ENCODE results near the gene ADRM1.
A peak's percentile ranks its signal among the peaks of the same experiment; 100 is the strongest.

Gene ADRM1

DNA sequence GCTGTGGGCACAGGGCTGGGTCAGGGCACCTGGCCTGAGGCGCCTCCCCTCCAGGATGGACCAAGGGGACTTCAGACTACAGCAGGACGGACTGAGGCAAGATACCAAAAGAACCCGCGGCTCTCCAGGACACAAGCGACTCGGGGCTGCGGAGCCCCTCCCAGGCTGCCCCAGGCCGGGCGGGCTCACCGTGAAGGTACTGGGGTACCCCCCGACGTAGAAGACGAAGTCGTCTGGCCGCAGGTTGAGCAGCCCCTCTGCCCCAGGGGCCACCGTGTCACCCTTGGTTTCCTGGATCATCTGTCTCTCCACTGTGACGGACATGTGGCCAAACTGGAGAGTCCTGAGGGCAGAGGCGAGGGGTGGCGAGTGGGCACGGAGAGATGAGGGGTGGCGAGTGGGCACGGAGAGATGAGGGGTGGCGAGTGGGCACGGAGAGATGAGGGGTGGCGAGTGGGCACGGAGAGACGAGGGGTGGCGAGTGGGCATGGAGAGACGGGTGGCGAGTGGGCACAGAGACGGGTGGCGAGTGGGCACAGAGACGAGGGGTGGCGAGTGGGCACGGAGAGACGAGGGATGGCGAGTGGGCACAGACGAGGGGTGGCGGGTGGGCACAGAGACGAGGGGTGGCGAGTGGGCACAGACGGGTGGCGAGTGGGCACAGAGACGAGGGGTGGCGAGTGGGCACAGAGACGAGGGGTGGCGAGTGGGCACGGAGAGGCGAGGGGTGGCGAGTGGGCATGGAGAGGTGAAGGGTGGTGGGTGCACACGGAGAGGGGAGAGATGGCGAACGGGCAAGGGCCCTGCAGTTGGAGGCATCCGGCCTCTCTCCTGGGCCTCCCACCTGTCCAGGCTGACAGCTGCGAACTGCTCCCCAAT lies 10.9 kb downstream of the ADRM1 start:
- H3K27me3 ChIP-seq (replicated peaks; ENCODE audit: control insufficient read depth, insufficient read depth, low read length), result no peaks in the 10 kb centered on the region
- no peak overlapping the region for H3K4me3 ChIP-seq (ENCODE audit: low read length)
- H3K4me1 ChIP-seq (ENCODE audit: control insufficient read depth, insufficient read depth, low read length), result no peaks in the 10 kb centered on the region
- peaks cover 6% of the 10 kb centered on the region for H3K36me3 ChIP-seq (ENCODE audit: control insufficient read depth, insufficient read depth, low read length, severe bottlenecking)
- no peak overlapping the region for H3K9ac ChIP-seq (ENCODE audit: low read length)
- no peaks in the 10 kb centered on the region for H3K9me3 ChIP-seq (ENCODE audit: control insufficient read depth, low read length)
- DNase-seq (ENCODE audit: low read depth), result no peak

DNA sequence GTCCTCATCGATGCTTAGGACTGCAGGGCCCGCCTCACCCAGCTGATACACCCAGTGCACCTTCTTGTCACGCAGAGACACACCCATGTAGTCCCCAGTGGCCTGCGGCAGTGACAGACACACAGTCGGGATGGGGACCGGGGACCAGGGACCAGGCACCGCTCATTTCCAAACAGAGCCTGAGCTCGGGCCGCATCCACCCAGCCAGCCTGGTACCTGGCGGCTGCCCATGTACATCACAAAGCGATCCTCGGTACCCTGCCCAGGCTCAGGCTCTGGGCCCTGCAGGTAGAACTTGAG lies 11.5 kb downstream of the ADRM1 start:
- Histone ChIP-seq H3K9ac (ENCODE audit: low read length) (no peak overlapping the region), H3K27me3 (replicated peaks; ENCODE audit: control insufficient read depth, insufficient read depth, low read length) (no peaks in the 10 kb centered on the region), H3K9me3 (ENCODE audit: control insufficient read depth, low read length) (no peaks in the 10 kb centered on the region), H3K4me3 (ENCODE audit: low read length) (no peak overlapping the region), H3K36me3 (ENCODE audit: control insufficient read depth, insufficient read depth, low read length, severe bottlenecking) (no peaks in the 10 kb centered on the region), H3K4me1 (ENCODE audit: control insufficient read depth, insufficient read depth, low read length) (no peaks in the 10 kb centered on the region)
- no peak for DNase-seq (ENCODE audit: low read depth)

DNA sequence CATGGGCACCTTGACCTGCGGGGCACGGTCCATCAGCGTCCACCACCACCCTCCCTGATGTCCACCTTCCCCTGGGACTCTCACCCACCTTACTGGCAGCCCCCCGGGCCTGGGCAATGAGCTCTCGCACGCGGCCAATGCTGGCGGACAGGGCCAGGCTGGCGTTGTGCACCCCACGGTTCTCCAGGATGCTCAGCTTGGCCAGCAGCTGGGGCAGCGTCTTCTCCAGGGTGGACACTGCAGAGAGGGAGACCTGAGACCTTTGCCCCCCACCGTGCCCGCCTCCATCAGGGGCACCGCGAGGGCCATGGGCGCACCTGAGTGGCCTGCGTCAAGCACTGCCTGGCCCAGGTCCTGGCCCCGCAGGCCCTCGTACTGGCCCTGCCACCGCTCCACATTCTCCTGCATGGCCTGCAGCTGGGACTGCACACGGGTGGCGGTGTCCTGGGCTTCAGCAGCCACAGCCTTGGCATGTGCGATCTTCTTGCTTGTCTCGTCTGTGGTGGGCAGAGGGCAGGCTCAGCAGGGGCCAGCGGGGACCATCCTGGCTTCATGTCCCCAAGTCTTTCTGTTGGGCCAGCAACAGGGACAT lies 12.0 kb downstream of the ADRM1 start:
- Histone ChIP-seq H3K36me3 (ENCODE audit: control insufficient read depth, insufficient read depth, low read length, severe bottlenecking) (no peaks in the 10 kb centered on the region), H3K4me1 (ENCODE audit: control insufficient read depth, insufficient read depth, low read length) (peaks cover 2% of the 10 kb centered on the region), H3K9me3 (ENCODE audit: control insufficient read depth, low read length) (no peaks in the 10 kb centered on the region), H3K9ac (ENCODE audit: low read length) (no peak overlapping the region), H3K4me3 (ENCODE audit: low read length) (no peak overlapping the region), H3K27me3 (replicated peaks; ENCODE audit: control insufficient read depth, insufficient read depth, low read length) (no peaks in the 10 kb centered on the region)
- DNase-seq (ENCODE audit: low read depth), result no peak

DNA sequence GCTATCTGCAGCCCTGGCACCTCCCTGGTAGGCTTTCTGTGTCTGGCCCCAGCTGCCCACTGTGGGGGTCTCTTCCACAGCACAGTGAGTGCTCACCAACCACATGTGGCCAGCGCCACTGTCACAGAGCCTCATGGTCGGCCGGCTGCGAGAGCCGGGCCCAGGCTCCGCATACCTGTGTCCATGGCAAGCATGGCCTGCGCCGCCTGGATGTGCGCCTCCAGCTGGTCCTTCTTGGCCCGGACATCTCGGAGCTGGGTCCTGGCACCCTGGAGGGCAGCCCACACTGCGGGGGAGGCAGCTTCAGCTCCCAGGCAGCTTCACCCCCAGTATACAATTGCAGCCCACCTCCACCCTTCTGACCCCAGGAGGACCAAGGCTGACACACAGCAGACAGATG lies 13.0 kb downstream of the ADRM1 start:
- no peaks in the 10 kb centered on the region for H3K9me3 ChIP-seq (ENCODE audit: control insufficient read depth, low read length)
- no peaks in the 10 kb centered on the region for H3K27me3 ChIP-seq (replicated peaks; ENCODE audit: control insufficient read depth, insufficient read depth, low read length)
- no peak overlapping the region for H3K4me3 ChIP-seq (ENCODE audit: low read length)

DNA sequence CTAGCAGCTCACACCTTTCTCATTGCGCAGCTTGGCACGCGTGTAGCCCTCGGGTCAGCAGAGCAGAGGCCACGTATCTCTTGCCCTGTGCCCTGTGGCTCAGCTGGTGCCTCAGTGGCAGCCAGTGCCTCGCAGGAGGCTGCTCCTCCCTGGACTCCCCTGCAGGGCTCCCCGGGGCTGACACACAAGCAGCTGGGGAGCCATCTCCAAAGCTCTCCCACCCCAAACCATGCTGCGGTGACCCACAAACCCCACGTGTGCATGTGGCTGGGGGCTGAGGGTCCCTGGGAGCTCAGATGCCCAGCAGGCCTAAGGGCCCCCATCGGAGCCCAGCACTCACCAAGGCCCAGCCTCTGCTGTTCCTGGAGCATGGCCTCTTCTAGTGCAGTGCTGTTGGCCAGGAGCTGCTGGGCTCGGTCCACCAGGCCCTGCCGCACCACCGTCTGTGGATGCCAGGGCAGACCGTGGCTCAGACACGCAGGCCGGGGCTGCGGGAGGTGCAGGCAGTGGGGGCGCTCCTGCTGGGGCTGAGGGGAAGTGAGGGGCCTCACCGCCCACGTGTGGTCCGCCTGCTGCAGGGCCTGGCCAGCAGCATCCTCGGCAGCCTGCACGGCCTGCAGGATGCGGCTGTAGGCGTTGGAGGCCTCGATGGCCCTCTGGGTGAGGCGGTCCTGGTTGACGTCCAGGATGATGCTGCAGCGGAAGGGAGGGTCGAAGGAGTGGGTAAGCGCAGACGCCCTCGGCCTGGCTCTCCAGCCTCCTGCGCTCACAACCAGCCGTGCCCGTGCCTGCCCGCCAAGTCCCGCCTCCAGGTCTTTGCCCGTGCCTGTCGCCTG lies 13.8 kb downstream of the ADRM1 start:
- Histone ChIP-seq H3K4me1 (ENCODE audit: control insufficient read depth, insufficient read depth, low read length) (peaks cover 2% of the 10 kb centered on the region), H3K36me3 (ENCODE audit: control insufficient read depth, insufficient read depth, low read length, severe bottlenecking) (no peaks in the 10 kb centered on the region), H3K27me3 (replicated peaks; ENCODE audit: control insufficient read depth, insufficient read depth, low read length) (no peaks in the 10 kb centered on the region), H3K4me3 (ENCODE audit: low read length) (no peak overlapping the region), H3K9ac (ENCODE audit: low read length) (no peak overlapping the region), H3K9me3 (ENCODE audit: control insufficient read depth, low read length) (no peaks in the 10 kb centered on the region)
- no peak for DNase-seq (ENCODE audit: low read depth)

More for the DNA sequence above, 13.0 kb downstream of the ADRM1 start:
- Histone ChIP-seq H3K36me3 (ENCODE audit: control insufficient read depth, insufficient read depth, low read length, severe bottlenecking) (no peaks in the 10 kb centered on the region), H3K9ac (ENCODE audit: low read length) (no peak overlapping the region), H3K4me1 (ENCODE audit: control insufficient read depth, insufficient read depth, low read length) (peaks cover 2% of the 10 kb centered on the region)
- DNase-seq (ENCODE audit: low read depth), result no peak

DNA sequence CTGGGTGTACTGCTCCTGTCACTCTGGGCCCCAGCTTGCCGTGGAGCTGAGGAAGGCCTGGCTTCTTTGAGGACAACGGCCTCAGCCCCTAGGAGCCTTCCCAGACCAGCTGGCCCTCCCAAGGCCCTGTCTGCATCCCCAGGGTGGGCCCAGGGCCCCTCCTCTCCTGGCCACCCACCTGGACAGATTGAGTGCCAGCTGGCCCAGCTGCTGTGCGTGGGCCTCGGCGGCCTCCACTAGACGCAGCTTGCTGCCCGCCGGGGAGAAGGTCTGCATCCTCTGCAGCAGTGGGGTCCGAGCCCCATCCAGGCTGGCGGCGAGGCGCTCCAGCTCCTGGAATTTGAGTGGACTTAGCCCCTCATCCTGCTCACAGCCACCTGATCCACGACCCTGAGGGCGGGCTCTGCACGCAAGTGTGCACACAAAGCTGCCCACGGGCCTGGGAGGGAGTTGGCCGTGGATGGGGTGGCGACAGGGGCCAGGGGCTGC lies 14.4 kb downstream of the ADRM1 start:
- H3K9me3 ChIP-seq (ENCODE audit: control insufficient read depth, low read length), result no peaks in the 10 kb centered on the region
- no peaks in the 10 kb centered on the region for H3K27me3 ChIP-seq (replicated peaks; ENCODE audit: control insufficient read depth, insufficient read depth, low read length)
- no peak for DNase-seq (ENCODE audit: low read depth)
- no peak overlapping the region for H3K9ac ChIP-seq (ENCODE audit: low read length)
- no peak overlapping the region for H3K4me3 ChIP-seq (ENCODE audit: low read length)
- no peaks in the 10 kb centered on the region for H3K36me3 ChIP-seq (ENCODE audit: control insufficient read depth, insufficient read depth, low read length, severe bottlenecking)
- peaks cover 2% of the 10 kb centered on the region for H3K4me1 ChIP-seq (ENCODE audit: control insufficient read depth, insufficient read depth, low read length)

DNA sequence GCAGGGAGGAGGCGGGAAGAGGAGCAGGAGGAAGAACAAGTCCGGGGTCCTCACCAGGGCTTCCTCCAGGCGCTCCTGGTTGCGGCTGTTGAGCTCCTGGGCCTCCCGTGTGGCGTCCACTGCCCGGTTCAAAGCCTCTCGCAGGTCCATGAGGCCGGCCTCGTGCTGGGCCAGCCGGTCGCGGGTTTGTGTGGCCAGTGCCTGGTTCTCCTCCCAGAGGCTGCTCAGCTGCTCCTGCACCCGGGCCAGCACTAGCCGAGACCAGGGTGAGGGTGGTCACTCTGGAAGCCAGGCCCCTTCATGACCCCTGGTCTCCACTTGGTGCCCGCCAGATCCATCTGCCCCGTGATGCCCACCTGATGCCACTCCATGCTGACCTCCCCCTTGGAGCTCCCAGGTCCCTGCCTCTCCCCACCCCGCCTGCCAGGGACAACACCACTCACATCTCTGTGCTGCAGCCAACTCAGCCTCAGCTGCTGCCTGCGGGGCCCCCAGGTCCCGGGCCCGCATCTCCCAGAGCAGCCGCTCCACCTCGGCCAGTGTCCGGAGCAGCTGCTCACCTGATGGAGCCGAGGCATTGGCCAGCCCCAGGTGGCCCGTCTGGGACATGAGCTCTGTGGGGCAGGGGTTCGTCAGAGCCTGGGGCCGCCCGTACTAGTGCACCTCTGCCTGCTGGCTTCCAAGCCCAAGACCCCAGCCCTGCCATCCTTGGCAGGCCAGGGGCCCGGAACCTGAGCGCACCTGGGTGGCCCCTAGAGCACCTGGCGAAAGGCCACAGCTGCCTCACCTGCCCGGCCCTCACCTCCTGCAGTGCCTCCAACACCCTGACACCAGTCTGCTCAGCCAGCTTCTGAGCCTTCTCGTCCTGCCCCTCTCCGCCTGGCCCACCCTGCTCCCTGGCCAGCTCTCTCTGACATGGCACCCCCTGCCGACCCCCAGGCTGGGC lies 15.9 kb downstream of the ADRM1 start:
- H3K36me3 ChIP-seq (ENCODE audit: control insufficient read depth, insufficient read depth, low read length, severe bottlenecking), result no peaks in the 10 kb centered on the region
- no peak overlapping the region for H3K9ac ChIP-seq (ENCODE audit: low read length)
- peaks cover 2% of the 10 kb centered on the region for H3K4me1 ChIP-seq (ENCODE audit: control insufficient read depth, insufficient read depth, low read length)
- DNase-seq (ENCODE audit: low read depth), result no peak
- no peaks in the 10 kb centered on the region for H3K9me3 ChIP-seq (ENCODE audit: control insufficient read depth, low read length)
- H3K27me3 ChIP-seq (replicated peaks; ENCODE audit: control insufficient read depth, insufficient read depth, low read length), result no peaks in the 10 kb centered on the region
- no peak overlapping the region for H3K4me3 ChIP-seq (ENCODE audit: low read length)

DNA sequence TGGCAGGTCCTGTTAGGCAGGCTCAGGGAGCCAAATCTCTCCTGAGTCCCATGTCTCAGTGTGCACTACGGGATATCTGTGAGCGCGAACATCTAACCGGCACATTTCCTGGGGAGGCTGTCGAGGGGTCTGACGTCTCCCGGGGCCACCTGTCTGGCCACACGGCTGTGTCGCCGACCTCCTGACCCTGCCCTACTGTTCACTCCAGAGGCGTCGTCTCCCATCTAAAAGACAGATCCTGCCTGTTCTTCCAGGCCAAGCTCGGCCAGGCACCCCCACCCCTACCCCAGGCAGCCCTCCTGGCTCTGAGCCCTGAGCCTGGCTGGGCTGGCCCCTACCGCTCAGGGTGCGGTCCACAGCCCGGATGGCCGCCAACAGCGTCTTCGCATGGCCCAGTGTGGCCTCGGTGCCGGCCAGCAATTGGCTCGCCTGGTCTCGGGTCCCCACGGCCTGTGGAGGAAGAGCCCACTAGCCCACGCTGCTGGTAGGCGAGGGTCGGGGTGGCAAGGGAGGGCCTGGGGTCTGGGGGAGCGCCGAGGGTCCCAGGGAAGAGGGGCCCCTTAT lies 16.6 kb downstream of the ADRM1 start:
- peaks cover 2% of the 10 kb centered on the region for H3K4me1 ChIP-seq (ENCODE audit: control insufficient read depth, insufficient read depth, low read length)
- no peak for DNase-seq (ENCODE audit: low read depth)
- H3K9ac ChIP-seq (ENCODE audit: low read length), result no peak overlapping the region
- H3K27me3 ChIP-seq (replicated peaks; ENCODE audit: control insufficient read depth, insufficient read depth, low read length), result no peaks in the 10 kb centered on the region
- H3K4me3 ChIP-seq (ENCODE audit: low read length), result no peak overlapping the region
- H3K36me3 ChIP-seq (ENCODE audit: control insufficient read depth, insufficient read depth, low read length, severe bottlenecking), result no peaks in the 10 kb centered on the region
- H3K9me3 ChIP-seq (ENCODE audit: control insufficient read depth, low read length), result no peaks in the 10 kb centered on the region

DNA sequence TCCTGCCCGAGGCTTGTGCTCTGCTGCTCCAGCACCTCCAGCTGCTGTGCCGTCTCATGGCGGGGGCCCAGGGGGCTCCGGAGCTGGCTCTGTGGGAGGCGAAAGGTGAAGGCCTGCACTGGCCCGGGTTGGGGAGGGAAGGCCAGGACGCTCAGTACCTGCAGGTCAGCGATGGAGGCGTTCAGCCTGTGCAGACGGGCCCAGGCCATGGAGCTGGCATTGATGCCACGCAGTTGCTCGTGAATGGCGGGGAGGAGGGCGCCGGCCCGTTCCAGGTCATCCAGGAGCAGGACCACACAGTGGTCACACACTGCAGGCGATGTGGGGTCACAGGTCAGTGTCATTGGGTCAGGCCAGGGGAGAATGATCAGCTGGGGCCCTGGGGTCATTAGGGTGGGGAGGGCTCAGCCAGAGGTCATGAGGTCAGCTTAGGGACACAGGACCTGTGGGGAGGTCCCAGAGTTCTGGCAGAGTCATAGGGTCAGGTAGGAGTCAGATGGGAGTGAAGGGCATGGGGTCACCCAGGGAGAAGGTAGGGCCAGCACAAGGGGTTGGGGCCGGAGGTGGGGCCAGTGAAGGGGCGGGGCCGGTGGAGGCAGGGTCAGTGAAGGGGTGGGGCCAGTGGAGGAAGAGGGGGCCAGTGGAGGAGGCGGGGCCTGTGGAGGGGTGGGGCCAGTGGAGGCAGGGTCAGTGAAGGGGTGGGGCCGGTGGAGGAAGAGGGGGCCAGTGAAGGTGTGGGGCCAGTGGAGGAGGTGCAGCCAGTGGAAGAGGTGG lies 18.0 kb downstream of the ADRM1 start:
- H3K9me3 ChIP-seq (ENCODE audit: control insufficient read depth, low read length), result no peaks in the 10 kb centered on the region
- H3K4me3 ChIP-seq (ENCODE audit: low read length), result no peak overlapping the region
- no peaks in the 10 kb centered on the region for H3K27me3 ChIP-seq (replicated peaks; ENCODE audit: control insufficient read depth, insufficient read depth, low read length)
- H3K9ac ChIP-seq (ENCODE audit: low read length), result no peak overlapping the region
- DNase-seq (ENCODE audit: low read depth), result peak; percentile 9
- peaks cover 5% of the 10 kb centered on the region for H3K36me3 ChIP-seq (ENCODE audit: control insufficient read depth, insufficient read depth, low read length, severe bottlenecking)
- peaks cover 2% of the 10 kb centered on the region for H3K4me1 ChIP-seq (ENCODE audit: control insufficient read depth, insufficient read depth, low read length)

DNA sequence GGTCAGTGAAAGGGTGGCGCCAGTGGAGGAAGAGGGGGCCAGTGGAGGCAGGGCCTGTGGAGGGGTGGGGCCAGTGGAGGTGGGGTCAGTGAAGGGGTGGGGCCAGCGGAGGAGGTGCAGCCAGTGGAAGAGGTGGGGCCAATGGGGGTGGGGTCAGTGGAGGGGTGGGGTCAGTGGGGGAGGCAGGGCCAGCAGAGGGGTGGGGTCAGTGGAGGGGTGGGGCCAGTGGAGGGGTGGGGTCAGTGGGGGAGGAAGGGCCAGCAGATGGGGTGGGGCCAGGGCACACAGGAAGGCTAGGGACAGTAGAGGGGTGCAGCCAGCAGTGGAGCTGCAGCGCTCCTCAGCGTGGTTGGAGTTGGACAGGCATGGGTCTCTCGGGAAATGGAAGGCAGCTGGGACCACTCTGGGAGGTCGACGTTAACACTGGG lies 18.7 kb downstream of the ADRM1 start:
- Histone ChIP-seq H3K9me3 (ENCODE audit: control insufficient read depth, low read length) (no peaks in the 10 kb centered on the region), H3K4me1 (ENCODE audit: control insufficient read depth, insufficient read depth, low read length) (peaks cover 2% of the 10 kb centered on the region), H3K36me3 (ENCODE audit: control insufficient read depth, insufficient read depth, low read length, severe bottlenecking) (peaks cover 5% of the 10 kb centered on the region), H3K4me3 (ENCODE audit: low read length) (no peak overlapping the region), H3K27me3 (replicated peaks; ENCODE audit: control insufficient read depth, insufficient read depth, low read length) (no peaks in the 10 kb centered on the region), H3K9ac (ENCODE audit: low read length) (no peak overlapping the region)
- DNase-seq (ENCODE audit: low read depth), result peak; percentile 6

All from adipocyte (in vitro differentiated cells).